Activated CD4-positive, alpha-beta T cell treated with anti-CD3 and anti-CD28 coated beads for 24 hours (primary cell): ENCODE measurements around the gene DPPA4.
"Not testable (repeated sequence)": the region's sequence is repeated elsewhere in the genome, so short reads cannot be mapped to it uniquely, and the experiment has no call there.

ENCODE experiments used
- DNase-seq, 2 donors: peaks; one replicate each; pipeline ENCODE4 v3.0.0-alpha.2; 2020; ENCODE audit warnings: low read depth in 2 of 2

DPPA4 gene, protein sequence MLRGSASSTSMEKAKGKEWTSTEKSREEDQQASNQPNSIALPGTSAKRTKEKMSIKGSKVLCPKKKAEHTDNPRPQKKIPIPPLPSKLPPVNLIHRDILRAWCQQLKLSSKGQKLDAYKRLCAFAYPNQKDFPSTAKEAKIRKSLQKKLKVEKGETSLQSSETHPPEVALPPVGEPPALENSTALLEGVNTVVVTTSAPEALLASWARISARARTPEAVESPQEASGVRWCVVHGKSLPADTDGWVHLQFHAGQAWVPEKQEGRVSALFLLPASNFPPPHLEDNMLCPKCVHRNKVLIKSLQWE

DNA sequence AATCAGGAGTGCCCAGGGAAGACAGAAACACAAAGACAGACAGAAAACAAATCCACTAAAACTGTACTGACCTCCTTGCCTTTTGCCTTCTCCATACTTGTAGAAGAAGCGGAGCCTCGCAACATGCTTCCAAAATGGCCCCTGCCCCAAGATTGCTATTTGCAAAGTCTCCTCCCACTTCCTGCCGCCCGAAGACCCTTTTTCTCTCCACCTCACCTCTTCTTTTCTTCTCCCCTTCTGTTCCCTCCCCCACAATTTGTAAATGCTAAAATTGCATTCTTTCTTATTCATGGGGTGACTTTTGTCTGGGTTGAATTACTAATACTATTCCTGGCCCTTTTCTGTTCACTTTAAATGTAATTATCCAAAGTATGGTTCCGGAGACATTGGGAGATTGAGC lies at the start of gene DPPA4:
TSS of gene DPPA4 (minus strand) at position 154 of the 400 bp plus-strand sequence. CDS start at position 125, 29 bp downstream.
- no peak for DNase-seq

DNA sequence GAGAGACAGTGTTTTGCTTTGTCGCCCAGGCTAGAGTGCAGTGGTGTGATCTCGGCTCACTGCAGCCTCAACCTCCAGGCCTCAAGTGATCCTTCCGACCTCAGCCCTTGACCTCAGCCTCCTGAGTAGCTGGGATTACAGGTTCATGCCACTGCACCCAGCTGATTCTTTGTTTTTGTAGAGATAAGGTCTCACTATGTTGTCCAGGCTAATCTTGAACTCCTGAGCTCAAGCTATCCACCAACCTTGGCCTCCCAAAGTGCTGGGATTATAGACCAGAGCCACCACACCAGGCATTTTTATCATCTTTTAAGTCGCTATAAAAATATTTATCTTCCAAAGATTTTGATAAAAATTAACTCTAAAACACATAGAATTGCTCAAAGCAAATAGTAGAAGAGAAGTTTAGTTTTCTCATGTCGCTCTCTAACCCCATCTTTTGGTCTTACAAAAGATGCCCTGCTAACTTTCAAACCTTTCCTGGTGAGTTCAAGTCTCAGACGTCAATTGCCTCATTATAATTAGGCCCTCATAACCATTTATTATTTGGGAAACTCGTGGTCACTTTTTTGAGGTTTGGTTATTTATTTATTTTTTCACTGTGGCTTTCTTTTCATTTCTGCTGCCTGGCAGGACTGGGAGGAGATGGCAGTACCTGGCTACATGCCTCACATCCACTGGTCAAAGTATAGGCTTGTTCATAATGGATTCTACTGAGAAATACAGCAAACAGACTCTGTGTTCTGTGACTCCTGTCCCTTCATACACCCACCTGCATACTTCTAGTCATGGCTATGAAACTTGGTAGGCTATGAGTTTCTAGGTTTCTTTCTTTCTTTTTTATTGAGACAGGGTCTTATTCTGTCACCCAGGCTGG lies 48.3 kb upstream of the DPPA4 start:
- no peak for DNase-seq

DNA sequence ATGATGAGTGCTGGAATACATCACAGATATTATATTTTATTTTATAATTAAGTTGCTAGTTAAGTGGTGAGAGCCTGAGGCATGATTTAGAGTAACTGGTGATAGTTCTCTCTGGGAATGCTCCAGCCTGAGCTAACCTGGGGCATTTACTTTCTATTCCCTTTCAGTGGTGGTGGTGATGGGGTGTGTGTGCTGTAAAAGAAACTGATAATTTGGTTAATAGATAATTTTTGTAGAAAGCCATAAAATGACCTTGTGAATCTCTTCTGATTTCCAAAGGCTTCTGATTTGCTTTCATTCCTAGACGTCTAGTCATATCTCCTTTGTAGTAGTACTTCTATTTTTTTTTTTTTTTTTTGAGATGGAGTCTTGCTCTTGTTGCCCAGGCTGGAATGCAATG lies 46.8 kb upstream of the DPPA4 start:
- no peak for DNase-seq

DNA sequence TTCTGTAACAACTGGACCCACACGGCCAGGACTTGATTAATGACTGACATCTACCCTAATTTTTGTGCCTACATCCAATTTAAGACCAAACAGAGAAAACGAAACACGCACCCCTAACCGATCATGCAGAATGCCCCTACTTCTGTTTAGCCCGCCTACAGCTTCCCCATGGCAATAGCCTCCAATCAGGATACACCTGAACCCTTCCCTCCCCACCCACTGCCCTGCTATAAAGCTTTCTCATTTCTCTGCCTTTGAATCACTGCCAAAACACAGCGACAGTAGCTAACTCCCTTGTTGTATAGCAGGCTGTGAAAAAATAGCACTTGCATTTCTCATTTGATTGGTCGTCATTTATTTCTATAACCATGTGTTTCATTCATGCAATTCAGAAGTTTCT lies 45.2 kb upstream of the DPPA4 start:
- DNase-seq, result no peak

DNA sequence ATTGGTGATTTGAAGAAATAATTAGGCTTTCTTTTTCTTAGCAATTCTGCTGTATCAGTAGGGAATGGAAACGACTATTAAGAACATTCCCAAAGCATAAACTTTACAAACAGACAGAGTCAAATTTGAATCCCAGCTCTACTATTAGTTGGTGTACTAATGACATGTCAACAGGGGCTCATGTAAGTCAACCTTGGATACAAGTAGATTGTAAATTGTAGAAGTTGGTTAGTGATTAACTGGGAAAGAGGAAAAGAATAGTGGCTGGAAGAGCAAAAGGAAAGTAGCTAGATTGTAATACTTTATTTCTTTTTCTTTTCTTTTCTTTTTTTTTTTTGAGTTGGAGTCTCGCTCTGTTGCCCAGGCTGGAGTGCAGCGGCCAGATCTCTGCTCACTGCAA lies 38.6 kb upstream of the DPPA4 start:
- DNase-seq, result no peak

DNA sequence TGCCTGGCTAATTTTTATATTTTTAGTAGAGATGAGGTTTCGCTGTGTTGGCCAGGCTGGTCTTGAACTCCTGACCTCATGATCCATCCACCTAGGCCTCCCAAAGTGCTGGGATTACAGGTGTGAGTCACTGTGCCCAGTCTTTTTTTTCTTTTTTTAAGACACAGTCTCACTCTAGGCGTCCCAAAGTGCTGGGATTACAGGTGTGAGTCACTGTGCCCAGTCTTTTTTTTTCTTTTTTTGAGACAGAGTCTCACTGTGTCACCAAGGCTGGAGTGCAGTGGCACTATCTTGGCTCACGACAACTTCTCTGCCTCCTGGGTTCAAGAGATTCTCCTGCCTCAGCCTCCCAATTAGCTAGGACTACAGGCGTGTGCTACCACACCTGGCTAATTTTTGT lies 37.1 kb upstream of the DPPA4 start:
- not testable (repeated sequence) for DNase-seq

DNA sequence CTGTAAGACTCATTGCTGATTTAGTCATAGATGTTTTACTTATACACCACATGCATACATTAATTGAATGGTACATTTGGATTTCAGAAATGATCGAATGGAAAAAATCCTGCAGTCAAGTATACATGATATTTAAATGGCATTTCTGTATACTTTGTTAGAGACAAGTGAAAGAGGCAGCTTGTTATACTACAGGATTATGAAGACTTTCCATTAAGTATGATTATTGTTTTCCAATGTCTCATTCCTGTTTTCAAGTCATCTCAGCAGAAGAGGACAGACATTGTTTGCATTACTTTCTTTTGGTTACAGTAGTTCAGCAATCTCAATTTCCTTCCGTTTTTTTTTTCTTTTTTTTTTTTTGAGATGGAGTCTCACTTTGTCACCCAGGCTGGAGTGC lies 36.6 kb upstream of the DPPA4 start:
- no peak for DNase-seq

DNA sequence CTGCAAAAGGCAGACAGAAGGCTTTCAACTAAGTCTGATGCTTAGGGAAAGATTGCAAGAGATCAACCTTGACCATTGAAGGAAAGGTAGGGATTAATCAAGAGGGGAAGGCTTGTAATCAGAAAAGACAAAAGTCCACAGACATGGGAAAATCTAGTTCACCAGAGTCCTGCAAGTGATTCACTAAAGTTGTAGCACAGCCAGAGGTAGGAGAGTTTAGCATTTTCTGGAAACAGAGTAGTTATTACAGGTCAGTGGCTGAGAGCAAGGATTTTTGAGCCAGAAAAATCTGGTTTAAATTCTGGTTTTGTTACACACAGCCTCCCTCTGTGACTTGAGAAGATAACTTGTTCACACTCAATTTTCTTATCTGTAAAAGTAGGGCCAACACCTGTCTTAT lies 35.3 kb upstream of the DPPA4 start:
- DNase-seq, result no peak

DNA sequence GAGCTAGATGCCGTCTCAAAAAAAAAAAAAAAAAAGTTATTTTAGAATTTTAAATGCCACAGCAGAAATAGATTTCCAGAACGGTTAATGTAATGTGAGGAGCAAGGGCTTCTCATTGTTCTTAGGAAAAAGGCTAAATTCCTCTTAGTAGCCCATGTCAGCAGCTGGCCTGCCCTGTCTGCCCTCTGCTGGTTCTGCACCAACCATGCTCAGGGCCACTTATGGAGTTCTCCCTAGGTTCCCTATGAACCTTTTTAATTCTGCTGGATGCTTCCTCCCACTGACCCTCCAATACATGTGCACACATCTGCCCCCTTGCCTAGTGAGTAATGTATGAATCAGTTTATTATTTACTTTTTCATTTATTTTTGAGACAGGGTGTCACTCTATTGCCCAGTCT lies 32.2 kb upstream of the DPPA4 start:
- DNase-seq, result no peak

DNA sequence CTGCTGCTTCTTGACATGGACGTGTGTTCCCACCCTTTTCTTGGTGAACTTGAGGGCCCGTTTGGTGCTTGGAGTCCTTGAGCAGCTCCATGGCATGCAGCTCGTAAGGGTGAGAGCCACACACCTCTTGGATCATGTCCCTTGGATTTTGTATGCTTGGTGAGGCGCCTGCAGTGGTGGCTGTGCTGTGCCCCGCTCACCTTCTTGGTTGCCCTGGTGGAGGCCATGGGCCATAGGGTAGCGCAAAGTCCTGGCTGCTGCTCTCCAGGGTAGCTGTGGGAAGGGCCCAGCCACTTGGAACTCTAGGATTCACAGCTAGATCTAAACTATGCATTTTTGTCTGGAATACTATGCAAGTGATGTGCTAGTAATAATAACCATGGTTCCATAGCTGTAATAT lies 26.7 kb upstream of the DPPA4 start:
- DNase-seq, result no peak

DNA sequence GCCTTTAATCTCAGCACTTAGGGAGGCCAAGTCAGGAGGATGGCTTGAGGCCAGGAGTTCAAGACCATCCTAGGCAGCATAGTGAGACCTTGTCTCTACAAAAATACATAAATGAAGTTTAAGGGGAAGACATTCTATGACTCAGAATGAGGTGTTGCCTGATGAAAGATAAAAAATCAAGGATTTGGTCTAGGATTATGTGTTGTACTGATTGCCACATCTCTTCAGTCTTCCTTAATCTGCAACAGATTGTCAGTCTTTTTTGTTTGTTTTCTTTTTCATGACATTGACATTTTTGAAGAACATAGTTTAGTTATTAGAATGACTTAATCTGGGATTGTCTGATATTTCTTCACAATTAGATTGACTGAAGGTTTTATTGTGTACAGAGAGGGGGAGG lies 26.3 kb upstream of the DPPA4 start:
- no peak for DNase-seq

DNA sequence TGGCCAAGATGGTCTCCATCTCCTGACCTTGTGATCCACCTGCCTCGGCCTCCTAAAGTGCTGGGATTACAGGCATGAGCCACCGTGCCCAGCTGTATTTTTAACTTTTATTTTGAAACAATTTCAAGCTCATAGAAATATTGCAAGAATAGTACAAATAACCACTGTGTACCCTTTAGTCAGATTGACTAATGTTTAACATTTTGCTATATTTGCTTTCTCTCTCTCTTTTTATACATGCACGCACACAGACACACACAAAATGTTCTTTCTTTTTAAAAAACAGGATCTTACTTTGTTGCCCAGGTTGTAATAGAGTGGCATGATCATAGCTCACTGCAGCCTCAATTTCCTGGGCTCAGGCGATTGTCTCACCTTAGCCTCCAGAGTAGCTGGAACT lies 25.5 kb upstream of the DPPA4 start:
- DNase-seq, result no peak

DNA sequence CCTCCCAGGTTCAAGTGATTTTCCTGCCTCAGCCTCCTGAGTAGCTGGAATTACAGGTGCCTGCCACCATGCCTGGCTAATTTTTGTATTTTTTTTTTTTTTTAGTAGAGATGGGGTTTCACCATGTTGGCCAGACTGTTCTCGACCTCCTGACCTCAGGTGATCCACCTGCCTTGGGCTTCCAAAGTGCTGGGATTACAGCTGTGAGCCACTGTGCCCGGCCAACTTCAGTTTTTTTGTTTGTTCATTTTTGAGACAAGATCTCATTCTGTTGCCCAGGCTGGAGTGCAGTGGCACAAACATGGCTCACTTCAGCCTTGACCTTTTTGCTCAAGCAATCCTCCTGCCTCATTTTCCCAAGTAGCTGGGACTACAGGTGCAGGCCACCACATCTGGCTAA lies 21.5 kb upstream of the DPPA4 start:
- not testable (repeated sequence) for DNase-seq

DNA sequence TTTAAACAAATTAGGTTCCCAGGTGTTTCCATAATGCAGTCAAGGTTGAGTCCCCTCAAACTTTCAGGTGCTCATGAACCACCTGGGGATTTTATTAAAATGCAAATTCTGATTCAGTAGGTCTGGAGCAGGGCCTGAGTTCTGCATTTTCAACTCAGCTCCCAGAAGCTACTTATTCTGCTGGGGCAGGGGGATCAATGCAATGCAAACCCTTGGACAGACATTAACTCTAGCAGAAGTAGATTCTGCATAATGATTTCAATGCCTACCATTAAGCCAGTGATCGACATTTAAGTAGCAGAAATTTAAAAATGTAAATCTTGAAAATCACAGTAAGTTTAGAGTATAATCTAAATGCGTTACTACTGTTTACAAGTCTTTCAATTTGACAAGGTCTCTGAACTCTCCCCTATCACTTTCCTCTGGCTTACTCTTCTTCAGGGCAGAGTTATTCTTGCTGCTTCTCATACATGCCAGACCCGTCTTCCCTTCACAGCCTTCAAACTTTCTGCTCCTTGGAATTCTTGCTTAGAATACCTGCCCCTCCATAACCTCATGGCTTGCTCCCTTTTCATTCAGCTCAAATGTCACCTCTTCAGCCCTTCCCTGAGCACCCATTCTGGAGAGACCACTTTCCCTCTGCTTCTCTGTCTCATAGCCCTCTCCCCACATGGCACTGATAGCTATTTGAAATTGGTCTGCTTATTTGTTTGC lies 19.3 kb upstream of the DPPA4 start:
- no peak for DNase-seq

DNA sequence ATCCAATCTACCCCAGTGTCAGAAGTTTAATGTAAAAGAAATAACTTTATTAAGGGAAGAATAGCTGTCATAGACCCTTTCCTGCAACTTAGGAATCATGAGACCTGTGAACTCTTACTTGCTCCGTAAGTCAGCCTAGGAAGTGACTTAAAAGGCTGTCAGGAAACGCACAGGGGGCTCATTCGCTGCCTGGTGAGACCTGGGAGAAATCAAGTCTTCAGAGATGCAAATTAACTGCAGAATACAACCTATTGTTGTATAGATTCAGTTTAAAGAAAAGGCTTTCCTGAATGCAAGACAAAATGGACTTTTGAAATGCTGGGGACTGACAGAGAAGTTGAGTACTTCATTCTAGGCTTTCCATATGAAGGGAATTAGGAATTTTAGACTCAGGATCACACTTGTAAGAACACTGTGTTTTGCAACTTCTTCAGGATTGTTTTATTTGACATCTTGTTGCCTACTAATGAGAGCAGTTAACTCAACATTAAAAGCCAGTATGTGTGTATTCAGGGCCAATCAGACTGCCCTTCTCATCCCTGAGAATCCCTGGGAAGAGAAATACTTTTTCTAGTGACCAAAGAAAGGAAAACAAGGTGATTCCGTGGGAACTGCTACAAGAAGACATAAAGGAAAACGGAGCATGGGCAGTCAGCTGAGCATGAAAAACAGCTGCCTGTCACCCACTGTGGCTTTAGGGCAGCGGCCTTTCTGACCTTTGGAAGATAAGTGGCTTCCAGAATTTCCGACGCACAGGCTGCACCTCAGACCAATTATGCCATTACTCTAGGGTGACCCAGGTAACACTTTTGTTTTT lies 18.5 kb upstream of the DPPA4 start:
- DNase-seq, result no peak

DNA sequence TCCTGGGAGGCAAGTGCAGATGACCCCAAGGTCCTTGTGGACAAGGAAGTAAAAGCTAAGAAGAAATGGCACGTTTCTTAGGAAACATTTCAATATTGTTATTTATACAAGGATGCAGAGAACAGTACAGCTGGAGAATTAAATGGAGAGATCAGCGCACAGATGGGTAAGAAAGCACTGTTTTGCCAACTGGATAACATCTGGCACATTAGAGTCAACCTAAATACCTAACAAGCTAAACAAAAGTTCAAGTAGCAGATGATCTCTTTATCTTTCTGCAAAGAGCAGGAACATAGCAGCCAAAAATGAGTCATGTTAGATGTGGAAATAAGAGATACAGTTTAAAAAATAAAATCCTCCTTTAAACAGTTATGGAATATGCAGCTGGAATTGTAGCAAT lies 15.7 kb upstream of the DPPA4 start:
- no peak for DNase-seq

DNA sequence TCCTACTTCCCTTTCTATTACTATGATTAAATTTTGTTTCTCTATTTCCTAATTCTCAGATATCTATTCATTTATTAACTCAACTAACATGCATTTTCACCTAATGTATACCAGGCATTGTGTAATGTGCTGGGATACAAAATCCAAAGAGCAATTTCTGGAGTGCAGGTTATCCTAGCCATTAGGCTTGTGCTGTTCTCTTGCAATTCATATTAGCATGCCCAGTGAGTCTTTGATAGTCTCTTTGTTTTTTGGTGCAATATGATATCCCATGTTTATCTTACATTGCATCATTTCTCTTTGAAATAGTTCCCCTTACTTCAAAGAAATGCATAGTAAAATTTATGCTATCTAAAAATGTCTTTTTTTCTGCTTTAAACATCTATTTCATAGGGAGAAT lies 13.9 kb upstream of the DPPA4 start:
- DNase-seq, result no peak

DNA sequence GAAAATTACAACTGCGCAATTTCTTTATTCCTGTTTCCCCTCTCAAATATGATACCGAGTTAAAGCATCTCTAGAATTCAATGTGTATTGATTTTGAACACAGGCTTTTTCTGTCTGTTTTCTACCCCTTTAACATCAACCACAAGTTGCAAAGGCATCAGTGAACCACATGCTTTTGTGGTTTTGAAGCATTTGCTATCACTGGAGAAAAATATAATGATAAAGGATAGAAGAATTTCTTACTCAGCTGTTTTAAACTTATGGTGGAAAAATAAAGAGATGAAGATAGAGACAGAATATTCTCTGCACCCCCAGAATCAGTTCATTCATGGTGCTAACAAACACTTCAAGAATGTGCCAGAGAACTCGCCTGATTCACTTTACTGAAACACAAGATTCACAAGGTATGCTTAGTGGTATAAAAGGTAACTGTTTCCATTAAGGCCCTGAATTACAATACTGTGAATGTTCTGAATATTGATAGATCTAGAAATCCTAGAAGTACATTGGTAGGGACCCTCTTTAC lies 9.5 kb upstream of the DPPA4 start:
- DNase-seq, result no peak

DNA sequence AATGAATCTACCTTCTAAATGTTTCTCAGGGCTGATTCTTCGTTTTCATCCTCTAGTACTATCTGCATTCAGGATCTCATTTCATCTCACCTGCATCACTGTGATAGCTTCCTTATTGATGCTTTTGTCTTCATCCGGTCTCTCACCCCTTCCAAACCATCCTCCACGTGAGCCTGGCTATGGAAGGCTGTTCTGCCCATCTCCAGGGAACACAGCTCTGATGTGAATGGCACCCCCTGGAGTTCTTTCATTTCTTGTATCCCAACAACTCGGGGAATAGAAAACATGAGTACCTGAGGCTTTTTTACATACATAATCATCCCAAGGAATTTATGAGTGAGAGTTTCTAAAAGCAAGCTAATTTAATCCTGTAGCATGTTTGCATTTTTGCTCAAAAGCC lies 8.8 kb upstream of the DPPA4 start:
- DNase-seq, result no peak

DNA sequence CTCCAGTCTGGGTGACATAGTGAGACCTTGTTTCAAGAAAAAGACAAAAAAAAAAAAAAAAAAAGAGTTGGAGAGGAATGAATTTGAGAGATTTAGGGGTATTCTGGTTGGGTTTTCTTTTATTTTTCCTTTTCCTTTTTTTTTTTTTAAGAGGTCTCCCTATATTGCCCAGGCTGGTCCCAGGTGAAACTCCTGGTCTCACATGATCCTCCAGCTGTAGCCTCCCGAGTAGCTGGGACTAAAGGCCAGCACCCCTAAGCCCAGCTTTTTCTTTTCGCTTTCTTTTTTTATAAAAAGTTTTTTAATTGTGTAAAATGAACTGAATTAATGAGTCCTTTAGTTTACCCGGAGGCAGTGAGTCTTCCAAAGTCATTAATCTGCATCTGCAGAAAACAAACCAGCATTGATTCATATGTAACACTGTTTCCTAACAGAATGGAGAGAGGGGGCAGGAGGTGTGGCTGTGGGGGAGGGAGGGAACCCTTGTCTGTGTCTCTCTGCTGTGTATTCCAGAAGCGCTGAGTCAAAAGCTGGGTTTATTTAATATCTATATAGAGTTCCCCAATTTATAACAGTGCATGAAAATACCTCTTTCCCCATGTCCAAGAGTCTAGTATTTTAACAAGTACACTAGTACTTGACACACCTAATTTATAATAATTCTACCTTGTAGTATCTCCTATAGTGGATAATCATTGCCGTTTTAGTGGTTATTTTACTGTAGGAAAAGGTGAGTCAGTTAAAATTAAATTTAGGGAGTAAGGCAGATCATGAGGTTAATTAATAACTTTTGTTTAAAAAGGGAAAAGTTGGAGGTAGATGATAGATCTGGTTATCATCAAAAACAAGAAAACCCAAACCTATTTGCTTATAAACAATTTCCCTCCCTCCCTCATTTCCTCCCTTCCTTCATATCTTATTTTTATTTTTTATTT lies 2.6 kb upstream of the DPPA4 start:
- no peak for DNase-seq
